ENCODE measurements around the gene ADGRE3.
A peak's percentile ranks its signal among the peaks of the same experiment; 100 is the strongest.

The ADGRE3 gene

DNA sequence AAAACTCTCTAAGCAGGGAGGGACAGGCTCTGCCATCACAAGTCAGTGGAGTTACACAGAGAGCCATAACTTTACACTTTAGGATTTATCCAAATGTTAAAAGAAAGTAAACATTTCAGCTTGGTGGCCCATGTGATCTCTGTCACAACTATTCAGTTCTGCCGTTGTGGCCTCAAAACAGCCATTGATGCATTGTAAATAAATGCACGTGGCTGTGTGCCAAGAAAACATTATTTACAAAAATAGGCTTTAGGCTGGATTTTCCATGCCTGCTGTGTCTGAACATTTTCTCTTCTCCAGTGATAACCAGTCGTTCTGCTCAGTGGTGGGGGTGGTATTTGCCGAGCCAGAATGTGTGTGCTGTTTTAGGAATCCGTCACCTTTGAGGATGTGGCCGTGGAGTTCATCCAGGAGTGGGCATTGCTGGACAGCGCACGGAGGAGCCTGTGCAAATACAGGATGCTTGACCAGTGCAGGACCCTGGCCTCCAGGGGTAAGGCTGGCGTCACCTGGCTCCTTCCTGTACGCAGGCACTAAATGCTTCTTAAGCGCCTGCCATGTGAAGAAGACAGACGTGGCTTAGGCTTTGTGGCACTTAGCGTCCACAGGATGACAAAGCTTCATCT is 20.1 kb upstream of the ADGRE3 start:
- H3K9me3 ChIP-seq (ENCODE audit: control insufficient read depth in 2 of 2, low read length in 2 of 2) = no peaks in the 10 kb centered on the region
- peaks cover 30 to 39% of the 10 kb centered on the region in 2 donors for H3K36me3 ChIP-seq (ENCODE audit: control insufficient read depth in 2 of 2, insufficient read depth in 2 of 2, low read length in 2 of 2)
- H3K27ac ChIP-seq (ENCODE audit: low read length) = no peak overlapping the region
- H3K9ac ChIP-seq (ENCODE audit: low read length in 2 of 2) = no peak overlapping the region
- peaks cover 2% of the 10 kb centered on the region for H3K4me1 ChIP-seq (ENCODE audit: control insufficient read depth, insufficient read depth, low read length)
- no peaks in the 10 kb centered on the region for H3K27me3 ChIP-seq (ENCODE audit: control insufficient read depth in 1 of 2, insufficient read depth in 2 of 2, low read length in 2 of 2)
- no peak overlapping the region for H3K4me3 ChIP-seq (ENCODE audit: low read length in 2 of 2)

DNA sequence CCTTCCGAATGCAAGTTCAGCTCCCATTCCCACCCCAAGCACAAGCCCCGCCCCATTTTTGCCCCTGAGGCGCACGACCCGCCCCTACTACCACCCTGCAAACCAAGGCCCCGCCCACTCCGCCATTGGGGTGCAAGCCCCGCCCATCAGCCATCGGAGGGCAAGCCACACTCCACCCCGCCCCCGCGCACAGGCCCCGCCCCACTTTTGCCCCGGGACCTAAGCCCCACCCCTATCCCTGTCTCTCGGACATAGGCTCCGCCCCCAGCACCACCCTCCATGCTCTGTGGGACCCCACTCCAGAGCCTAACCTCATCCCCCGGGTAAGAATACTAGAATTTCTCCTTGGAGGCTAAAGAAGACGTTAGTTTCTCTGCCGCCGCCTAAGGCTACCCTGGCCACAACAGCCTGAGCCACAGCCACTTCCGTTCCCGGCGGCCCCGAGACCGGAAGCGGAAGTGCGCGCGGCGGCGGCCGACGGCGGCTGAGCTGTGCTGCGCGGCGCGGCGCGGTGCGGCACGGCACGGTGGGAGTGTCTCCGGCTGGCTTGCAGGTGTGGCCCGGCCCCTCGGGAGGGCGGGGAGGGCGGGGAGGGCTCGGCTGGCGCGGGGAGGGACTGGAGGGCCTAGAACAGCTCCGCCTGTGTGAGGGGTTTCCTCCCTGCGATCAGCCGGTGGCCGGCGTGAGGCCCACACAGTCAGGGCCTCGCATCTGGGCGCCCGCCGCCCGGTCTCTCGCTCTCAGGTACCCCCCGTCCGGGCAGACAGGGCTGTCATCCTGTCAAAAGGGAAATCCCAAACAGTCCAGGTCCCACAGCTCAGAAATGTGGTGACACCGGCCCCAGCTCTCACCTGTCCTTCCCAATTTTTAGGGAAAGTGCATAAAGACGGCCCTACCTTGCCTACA is 15.2 kb upstream of the ADGRE3 start, which contains the start of gene ZNF333:
Gene ZNF333, plus strand, starts transcription at position 451 of the 906 bp plus-strand sequence. CDS start 3,444 bp downstream, outside the sequence.
- H3K9me3 ChIP-seq (ENCODE audit: control insufficient read depth in 2 of 2, low read length in 2 of 2) = no peaks in the 10 kb centered on the region
- H3K9ac ChIP-seq (ENCODE audit: low read length in 2 of 2) = peak within 1 kb of the TSS; percentile 88 to 91
- peaks cover 4 to 10% of the 10 kb centered on the region in 2 donors for H3K36me3 ChIP-seq (ENCODE audit: control insufficient read depth in 2 of 2, insufficient read depth in 2 of 2, low read length in 2 of 2)
- H3K4me1 ChIP-seq (ENCODE audit: control insufficient read depth, insufficient read depth, low read length) = peaks cover 2% of the 10 kb centered on the region
- peak within 1 kb of the TSS; percentile 87 for H3K27ac ChIP-seq (ENCODE audit: low read length)
- H3K27me3 ChIP-seq (ENCODE audit: control insufficient read depth in 1 of 2, insufficient read depth in 2 of 2, low read length in 2 of 2) = no peaks in the 10 kb centered on the region
- peak within 1 kb of the TSS; percentile 89 to 92 for H3K4me3 ChIP-seq (ENCODE audit: low read length in 2 of 2)

DNA sequence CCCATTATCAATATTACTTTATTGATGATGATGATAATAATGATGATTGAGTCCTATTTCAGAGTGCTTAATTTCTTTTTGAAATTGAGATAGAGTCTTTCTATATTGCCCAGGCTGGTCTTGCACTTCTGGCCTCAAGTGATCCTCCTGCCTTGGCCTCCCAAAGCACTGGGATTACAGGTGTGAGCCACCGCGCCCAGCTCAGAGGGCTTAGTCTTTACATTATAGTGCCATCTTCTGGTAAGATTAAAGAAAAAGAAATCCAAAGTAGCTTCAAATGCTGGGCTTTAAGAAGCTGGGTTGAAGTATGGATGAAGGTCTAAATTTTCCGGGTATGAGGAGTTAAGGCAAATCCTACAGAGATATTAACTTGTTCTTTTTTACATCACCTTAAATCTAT is 11.8 kb upstream of the ADGRE3 start:
- H3K27me3 ChIP-seq (ENCODE audit: control insufficient read depth in 1 of 2, insufficient read depth in 2 of 2, low read length in 2 of 2) = peaks cover 0 to 2% of the 10 kb centered on the region in 2 donors
- no peaks in the 10 kb centered on the region for H3K36me3 ChIP-seq (ENCODE audit: control insufficient read depth in 2 of 2, insufficient read depth in 2 of 2, low read length in 2 of 2)
- no peaks in the 10 kb centered on the region for H3K9me3 ChIP-seq (ENCODE audit: control insufficient read depth in 2 of 2, low read length in 2 of 2)
- H3K27ac ChIP-seq (ENCODE audit: low read length) = no peak overlapping the region
- no peaks in the 10 kb centered on the region for H3K4me1 ChIP-seq (ENCODE audit: control insufficient read depth, insufficient read depth, low read length)
- H3K4me3 ChIP-seq (ENCODE audit: low read length in 2 of 2) = no peak overlapping the region
- no peak overlapping the region for H3K9ac ChIP-seq (ENCODE audit: low read length in 2 of 2)

DNA sequence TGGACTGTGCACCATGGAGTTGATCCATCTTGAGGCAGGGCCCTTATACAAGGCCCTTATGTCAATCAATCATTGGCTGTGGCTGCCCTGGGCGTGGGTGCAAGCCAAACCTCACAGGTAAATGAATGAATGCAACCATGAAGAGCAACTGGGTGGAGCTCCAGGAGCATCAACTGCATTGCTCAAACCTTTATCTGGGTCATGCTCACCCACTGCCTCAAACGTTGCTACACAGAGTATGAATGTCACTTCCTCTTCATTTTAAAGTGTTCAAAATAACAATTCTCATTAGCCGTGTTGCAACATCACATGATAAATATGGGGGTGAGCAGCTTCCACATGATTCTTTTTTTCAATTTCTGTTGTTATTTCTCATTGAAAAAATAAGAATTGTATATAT is 8.8 kb upstream of the ADGRE3 start:
- H3K9ac ChIP-seq (ENCODE audit: low read length in 2 of 2) = no peak overlapping the region
- no peaks in the 10 kb centered on the region for H3K9me3 ChIP-seq (ENCODE audit: control insufficient read depth in 2 of 2, low read length in 2 of 2)
- H3K27ac ChIP-seq (ENCODE audit: low read length) = no peak overlapping the region
- H3K4me3 ChIP-seq (ENCODE audit: low read length in 2 of 2) = no peak overlapping the region
- H3K27me3 ChIP-seq (ENCODE audit: control insufficient read depth in 1 of 2, insufficient read depth in 2 of 2, low read length in 2 of 2) = peaks cover 0 to 2% of the 10 kb centered on the region in 2 donors
- no peaks in the 10 kb centered on the region for H3K36me3 ChIP-seq (ENCODE audit: control insufficient read depth in 2 of 2, insufficient read depth in 2 of 2, low read length in 2 of 2)
- no peaks in the 10 kb centered on the region for H3K4me1 ChIP-seq (ENCODE audit: control insufficient read depth, insufficient read depth, low read length)

DNA sequence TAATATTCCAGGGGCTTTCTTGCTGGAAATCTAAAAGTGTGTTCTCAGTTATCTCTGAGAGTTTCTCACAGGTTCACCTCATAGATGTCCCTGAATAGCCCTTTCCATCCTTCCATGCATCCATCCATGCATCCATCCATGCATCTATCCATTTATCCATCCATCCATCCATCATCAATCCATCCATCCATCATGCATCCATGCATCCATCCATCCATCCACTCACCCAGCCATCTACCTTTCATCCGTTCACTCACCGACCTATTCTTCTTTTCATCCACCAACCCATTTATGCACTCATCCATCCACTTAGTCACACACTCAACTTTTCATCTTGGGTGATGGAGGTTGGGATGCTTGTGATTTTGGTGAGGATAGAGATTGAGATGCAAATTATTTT is 7.4 kb upstream of the ADGRE3 start:
- H3K4me1 ChIP-seq (ENCODE audit: control insufficient read depth, insufficient read depth, low read length) = no peaks in the 10 kb centered on the region
- H3K4me3 ChIP-seq (ENCODE audit: low read length in 2 of 2) = no peak overlapping the region
- no peak overlapping the region for H3K9ac ChIP-seq (ENCODE audit: low read length in 2 of 2)
- no peaks in the 10 kb centered on the region for H3K36me3 ChIP-seq (ENCODE audit: control insufficient read depth in 2 of 2, insufficient read depth in 2 of 2, low read length in 2 of 2)
- peaks cover 0 to 2% of the 10 kb centered on the region in 2 donors for H3K27me3 ChIP-seq (ENCODE audit: control insufficient read depth in 1 of 2, insufficient read depth in 2 of 2, low read length in 2 of 2)
- H3K27ac ChIP-seq (ENCODE audit: low read length) = no peak overlapping the region
- H3K9me3 ChIP-seq (ENCODE audit: control insufficient read depth in 2 of 2, low read length in 2 of 2) = no peaks in the 10 kb centered on the region

DNA sequence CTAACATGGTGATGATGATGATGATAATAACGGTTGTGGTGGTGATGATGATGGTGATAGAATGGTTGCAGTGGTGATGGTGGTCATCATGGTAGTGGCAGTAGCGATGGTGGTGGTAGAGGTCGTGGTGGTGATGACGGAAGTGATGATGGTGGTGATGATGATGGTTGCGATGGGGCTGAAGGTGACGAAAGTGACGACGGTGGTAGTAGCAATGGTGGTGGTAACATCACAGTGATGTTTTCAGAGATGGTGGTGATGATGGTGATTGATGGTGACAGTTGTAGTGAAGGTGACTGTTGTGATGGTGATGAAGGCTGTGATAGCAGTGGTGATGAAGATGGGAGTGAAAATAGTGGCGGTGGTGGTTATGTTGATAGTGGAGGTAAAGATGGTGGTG is 3.6 kb upstream of the ADGRE3 start:
- H3K36me3 ChIP-seq (ENCODE audit: control insufficient read depth in 2 of 2, insufficient read depth in 2 of 2, low read length in 2 of 2) = no peaks in the 10 kb centered on the region
- H3K9ac ChIP-seq (ENCODE audit: low read length in 2 of 2) = no peak overlapping the region
- H3K9me3 ChIP-seq (ENCODE audit: control insufficient read depth in 2 of 2, low read length in 2 of 2) = no peaks in the 10 kb centered on the region
- H3K27me3 ChIP-seq (ENCODE audit: control insufficient read depth in 1 of 2, insufficient read depth in 2 of 2, low read length in 2 of 2) = peaks cover 2 to 3% of the 10 kb centered on the region in 2 donors
- no peaks in the 10 kb centered on the region for H3K4me1 ChIP-seq (ENCODE audit: control insufficient read depth, insufficient read depth, low read length)
- no peak overlapping the region for H3K27ac ChIP-seq (ENCODE audit: low read length)
- no peak overlapping the region for H3K4me3 ChIP-seq (ENCODE audit: low read length in 2 of 2)

DNA sequence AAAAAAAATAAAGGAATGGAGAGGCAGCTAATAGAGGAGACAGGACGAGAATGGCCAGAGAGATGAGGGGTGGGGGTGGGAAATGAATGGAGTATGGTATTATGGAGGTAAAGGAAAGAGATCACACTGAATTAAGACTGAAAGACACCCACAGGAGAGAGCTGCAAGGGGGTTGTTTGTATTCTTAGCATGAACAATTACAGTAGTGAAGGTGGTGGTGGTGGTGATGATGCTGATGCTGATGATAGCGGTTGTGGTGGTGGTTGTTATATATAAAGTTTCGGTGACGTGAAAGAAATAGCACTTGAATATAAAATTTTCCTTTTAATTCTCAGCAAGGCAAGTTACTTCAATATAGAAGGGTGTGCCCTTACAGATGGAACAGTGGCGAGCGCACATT is 2.8 kb upstream of the ADGRE3 start:
- H3K9me3 ChIP-seq (ENCODE audit: control insufficient read depth in 2 of 2, low read length in 2 of 2) = no peaks in the 10 kb centered on the region
- no peaks in the 10 kb centered on the region for H3K36me3 ChIP-seq (ENCODE audit: control insufficient read depth in 2 of 2, insufficient read depth in 2 of 2, low read length in 2 of 2)
- H3K9ac ChIP-seq (ENCODE audit: low read length in 2 of 2) = no peak overlapping the region
- no peak overlapping the region for H3K27ac ChIP-seq (ENCODE audit: low read length)
- no peak overlapping the region for H3K4me3 ChIP-seq (ENCODE audit: low read length in 2 of 2)
- peaks cover 0 to 3% of the 10 kb centered on the region in 2 donors for H3K27me3 ChIP-seq (ENCODE audit: control insufficient read depth in 1 of 2, insufficient read depth in 2 of 2, low read length in 2 of 2)
- H3K4me1 ChIP-seq (ENCODE audit: control insufficient read depth, insufficient read depth, low read length) = no peaks in the 10 kb centered on the region

DNA sequence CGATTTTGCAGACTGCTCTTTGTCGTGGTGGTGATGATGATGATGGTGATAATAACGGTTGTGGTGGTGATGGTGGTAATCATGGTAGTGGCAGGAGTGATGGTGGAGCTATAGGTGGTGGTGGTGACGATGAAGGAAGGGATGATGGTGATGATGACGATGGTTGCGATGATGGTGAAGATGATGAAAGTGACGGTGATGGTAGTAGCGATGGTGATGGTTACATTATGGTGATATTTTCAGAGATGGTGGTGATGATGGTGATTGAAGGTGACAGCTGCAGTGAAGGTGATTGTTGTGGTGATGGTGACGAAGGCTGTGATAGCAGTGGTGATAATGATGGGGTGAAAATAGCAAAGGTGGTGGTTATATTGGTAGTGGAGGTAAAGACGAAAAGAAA is 2.1 kb upstream of the ADGRE3 start:
- H3K27ac ChIP-seq (ENCODE audit: low read length) = no peak overlapping the region
- H3K9ac ChIP-seq (ENCODE audit: low read length in 2 of 2) = no peak overlapping the region
- H3K36me3 ChIP-seq (ENCODE audit: control insufficient read depth in 2 of 2, insufficient read depth in 2 of 2, low read length in 2 of 2) = no peaks in the 10 kb centered on the region
- no peaks in the 10 kb centered on the region for H3K4me1 ChIP-seq (ENCODE audit: control insufficient read depth, insufficient read depth, low read length)
- H3K27me3 ChIP-seq (ENCODE audit: control insufficient read depth in 1 of 2, insufficient read depth in 2 of 2, low read length in 2 of 2) = peaks cover 0 to 5% of the 10 kb centered on the region in 2 donors
- no peaks in the 10 kb centered on the region for H3K9me3 ChIP-seq (ENCODE audit: control insufficient read depth in 2 of 2, low read length in 2 of 2)
- no peak overlapping the region for H3K4me3 ChIP-seq (ENCODE audit: low read length in 2 of 2)

DNA sequence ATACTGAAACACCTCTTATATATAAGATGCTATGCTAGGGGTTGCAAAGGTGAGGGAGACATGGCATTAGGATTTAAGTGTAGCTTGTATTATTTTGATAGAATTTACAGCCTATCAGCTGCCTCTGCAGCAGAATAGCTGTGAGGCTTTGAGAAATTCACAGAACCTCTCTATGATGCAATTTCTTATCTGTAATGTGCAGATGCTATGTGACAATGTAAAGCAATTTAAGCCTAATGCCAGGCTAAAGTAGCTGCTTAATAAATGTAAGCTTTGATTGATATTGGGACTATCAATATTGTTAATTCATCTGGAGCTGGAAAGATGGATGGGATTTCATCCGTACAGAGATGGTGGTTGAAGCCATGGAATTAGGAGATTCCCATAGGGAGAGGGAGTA is 1.6 kb downstream of the ADGRE3 start:
- Histone ChIP-seq H3K36me3 (ENCODE audit: control insufficient read depth in 2 of 2, insufficient read depth in 2 of 2, low read length in 2 of 2) (no peaks in the 10 kb centered on the region), H3K27me3 (ENCODE audit: control insufficient read depth in 1 of 2, insufficient read depth in 2 of 2, low read length in 2 of 2) (peaks cover 0 to 5% of the 10 kb centered on the region in 2 donors), H3K9me3 (ENCODE audit: control insufficient read depth in 2 of 2, low read length in 2 of 2) (peaks cover 9% of the 10 kb centered on the region in 2 donors), H3K27ac (ENCODE audit: low read length) (no peak overlapping the region), H3K4me3 (ENCODE audit: low read length in 2 of 2) (no peak overlapping the region), H3K4me1 (ENCODE audit: control insufficient read depth, insufficient read depth, low read length) (no peaks in the 10 kb centered on the region), H3K9ac (ENCODE audit: low read length in 2 of 2) (no peak overlapping the region)

DNA sequence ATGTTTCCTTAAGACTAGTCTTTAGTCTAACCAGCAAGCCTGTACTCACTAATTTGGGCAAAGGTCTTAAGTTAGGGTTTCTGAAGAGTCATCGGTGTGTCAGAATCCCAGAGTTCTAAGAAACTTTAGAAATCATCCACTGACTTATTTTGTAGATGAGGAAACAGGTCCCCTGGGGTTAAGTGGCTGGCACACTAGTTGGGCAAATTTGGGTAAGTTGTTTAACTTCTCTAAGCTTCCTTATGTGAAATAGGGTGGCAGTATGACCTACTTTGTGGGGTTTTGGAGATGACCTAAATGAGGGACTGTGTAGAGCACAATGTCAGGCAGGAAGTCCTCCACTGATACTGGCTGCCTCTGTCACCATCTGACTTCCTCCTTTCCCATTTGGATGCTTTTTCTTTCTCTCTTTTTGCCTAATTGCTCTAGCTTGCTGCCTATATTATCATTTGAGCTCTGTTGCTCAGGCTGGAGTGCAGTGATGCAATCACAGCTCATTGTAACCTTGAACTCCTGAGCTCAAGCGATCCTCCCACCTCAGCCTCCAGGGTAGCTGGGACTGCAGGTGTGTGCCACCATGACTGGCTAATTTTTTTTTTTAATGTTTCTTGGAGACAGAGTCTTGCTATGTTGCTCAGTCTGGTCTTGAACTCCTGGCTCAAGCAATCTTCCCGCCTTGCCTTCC is 2.3 kb downstream of the ADGRE3 start:
- Histone ChIP-seq H3K9me3 (ENCODE audit: control insufficient read depth in 2 of 2, low read length in 2 of 2) (peaks cover 9% of the 10 kb centered on the region in 2 donors), H3K36me3 (ENCODE audit: control insufficient read depth in 2 of 2, insufficient read depth in 2 of 2, low read length in 2 of 2) (no peaks in the 10 kb centered on the region), H3K4me3 (ENCODE audit: low read length in 2 of 2) (no peak overlapping the region), H3K27ac (ENCODE audit: low read length) (no peak overlapping the region), H3K27me3 (ENCODE audit: control insufficient read depth in 1 of 2, insufficient read depth in 2 of 2, low read length in 2 of 2) (peaks cover 0 to 5% of the 10 kb centered on the region in 2 donors), H3K9ac (ENCODE audit: low read length in 2 of 2) (no peak overlapping the region), H3K4me1 (ENCODE audit: control insufficient read depth, insufficient read depth, low read length) (no peaks in the 10 kb centered on the region)
